Duodenal mucosa (tissue), 2 donors: ENCODE measurements around the gene PCYT2.

Experiments
- H3K27ac ChIP-seq: one replicate; pipeline ENCODE4 v1.7.0; 2013; ENCODE audit warnings: low read depth, low read length
- H3K27me3 ChIP-seq, 2 donors: one replicate each; pipeline ENCODE4 v1.7.0; 2013; ENCODE audit warnings: low read length in 2 of 2, control low read depth in 1 of 2; ENCODE audit not compliant: insufficient read depth in 2 of 2, control insufficient read depth in 1 of 2
- H3K36me3 ChIP-seq, 2 donors: one replicate each; pipeline ENCODE4 v1.7.0; 2013; ENCODE audit warnings: low read length in 2 of 2, control low read depth in 1 of 2; ENCODE audit not compliant: insufficient read depth in 2 of 2, control insufficient read depth in 1 of 2
- H3K4me1 ChIP-seq, 2 donors: one replicate each; pipeline ENCODE4 v1.7.0; 2013; ENCODE audit warnings: low read length in 2 of 2, control low read depth in 1 of 2; ENCODE audit not compliant: insufficient read depth in 2 of 2, control insufficient read depth in 1 of 2
- H3K4me3 ChIP-seq, 2 donors: one replicate each; pipeline ENCODE4 v1.7.0; 2013; ENCODE audit warnings: low read length in 2 of 2, low read depth in 1 of 2
- H3K9ac ChIP-seq, 2 donors: one replicate each; pipeline ENCODE4 v1.7.0; 2013; ENCODE audit warnings: low read length in 2 of 2, low read depth in 1 of 2
- H3K9me3 ChIP-seq, 2 donors: one replicate each; pipeline ENCODE4 v1.7.0; 2013; ENCODE audit warnings: low read length in 2 of 2, control low read depth in 1 of 2; ENCODE audit not compliant: control insufficient read depth in 1 of 2

The PCYT2 gene

GRCh38 chr17:81910840-81911276 is 341 bp downstream of the PCYT2 start:
- no peaks in the 10 kb centered on the region for H3K27me3 ChIP-seq
- H3K9ac ChIP-seq = peak overlapping the region; percentile 56 to 74
- H3K4me1 ChIP-seq = peaks cover 16% of the 10 kb centered on the region in 2 donors
- peak overlapping the region; percentile 79 to 83 for H3K4me3 ChIP-seq
- no peaks in the 10 kb centered on the region for H3K9me3 ChIP-seq
- peaks cover 56 to 72% of the 10 kb centered on the region in 2 donors for H3K36me3 ChIP-seq
- H3K27ac ChIP-seq = peak overlapping the region; percentile 82

GRCh38 chr17:81909966-81910839 is 996 bp downstream of the PCYT2 start:
- Histone ChIP-seq H3K9ac (peak overlapping the region; percentile 56 to 74), H3K27ac (peak overlapping the region; percentile 82), H3K36me3 (peaks cover 50 to 72% of the 10 kb centered on the region in 2 donors), H3K9me3 (no peaks in the 10 kb centered on the region), H3K27me3 (no peaks in the 10 kb centered on the region), H3K4me3 (peak overlapping the region; percentile 79 to 83), H3K4me1 (peaks cover 15 to 16% of the 10 kb centered on the region in 2 donors)

- Histone ChIP-seq H3K9ac (peak overlapping the region; percentile 56 to 74), H3K27ac (no peak overlapping the region), H3K36me3 (peaks cover 40 to 72% of the 10 kb centered on the region in 2 donors), H3K9me3 (no peaks in the 10 kb centered on the region), H3K4me3 (peak overlapping the region in 1 of 2 donors; percentile 83), H3K4me1 (peaks cover 15 to 16% of the 10 kb centered on the region in 2 donors), H3K27me3 (no peaks in the 10 kb centered on the region)
These were observed 2.0 kb downstream of the PCYT2 start for GRCh38 chr17:81909231-81909630.

- no peaks in the 10 kb centered on the region for H3K9me3 ChIP-seq
- no peak overlapping the region for H3K9ac ChIP-seq
- H3K4me1 ChIP-seq = peaks cover 15 to 16% of the 10 kb centered on the region in 2 donors
- H3K4me3 ChIP-seq = no peak overlapping the region
- H3K36me3 ChIP-seq = peaks cover 36 to 72% of the 10 kb centered on the region in 2 donors
- no peaks in the 10 kb centered on the region for H3K27me3 ChIP-seq
- no peak overlapping the region for H3K27ac ChIP-seq
These were observed 2.4 kb downstream of the PCYT2 start for GRCh38 chr17:81908793-81909192.

GRCh38 chr17:81907219-81908145 is 3.7 kb downstream of the PCYT2 start:
- no peak overlapping the region for H3K4me3 ChIP-seq
- no peak overlapping the region for H3K27ac ChIP-seq
- H3K27me3 ChIP-seq = no peaks in the 10 kb centered on the region
- H3K4me1 ChIP-seq = peaks cover 15 to 22% of the 10 kb centered on the region in 2 donors
- no peaks in the 10 kb centered on the region for H3K9me3 ChIP-seq
- H3K36me3 ChIP-seq = peaks cover 27 to 59% of the 10 kb centered on the region in 2 donors
- no peak overlapping the region for H3K9ac ChIP-seq

GRCh38 chr17:81906476-81907218 is 4.6 kb downstream of the PCYT2 start:
- no peak overlapping the region for H3K4me3 ChIP-seq
- H3K27ac ChIP-seq = no peak overlapping the region
- peaks cover 17 to 25% of the 10 kb centered on the region in 2 donors for H3K4me1 ChIP-seq
- no peak overlapping the region for H3K9ac ChIP-seq
- peaks cover 24 to 53% of the 10 kb centered on the region in 2 donors for H3K36me3 ChIP-seq
- no peaks in the 10 kb centered on the region for H3K27me3 ChIP-seq
- no peaks in the 10 kb centered on the region for H3K9me3 ChIP-seq

- Histone ChIP-seq H3K4me1 (peaks cover 19 to 30% of the 10 kb centered on the region in 2 donors), H3K27me3 (no peaks in the 10 kb centered on the region), H3K9ac (no peak overlapping the region), H3K9me3 (no peaks in the 10 kb centered on the region), H3K36me3 (peaks cover 24 to 53% of the 10 kb centered on the region in 2 donors), H3K27ac (no peak overlapping the region), H3K4me3 (no peak overlapping the region)
These were observed 5.2 kb downstream of the PCYT2 start for GRCh38 chr17:81905993-81906392.

- Histone ChIP-seq H3K9ac (no peak overlapping the region), H3K36me3 (peaks cover 25 to 54% of the 10 kb centered on the region in 2 donors), H3K27ac (no peak overlapping the region), H3K4me1 (peaks cover 18 to 28% of the 10 kb centered on the region in 2 donors), H3K4me3 (no peak overlapping the region), H3K9me3 (no peaks in the 10 kb centered on the region), H3K27me3 (no peaks in the 10 kb centered on the region)
These were observed 5.7 kb downstream of the PCYT2 start for GRCh38 chr17:81905424-81905875.

GRCh38 chr17:81904600-81905423 is 6.4 kb downstream of the PCYT2 start:
- peaks cover 30 to 60% of the 10 kb centered on the region in 2 donors for H3K36me3 ChIP-seq
- no peak overlapping the region for H3K9ac ChIP-seq
- H3K4me3 ChIP-seq = no peak overlapping the region
- no peaks in the 10 kb centered on the region for H3K27me3 ChIP-seq
- peaks cover 11 to 22% of the 10 kb centered on the region in 2 donors for H3K4me1 ChIP-seq
- no peaks in the 10 kb centered on the region for H3K9me3 ChIP-seq
- H3K27ac ChIP-seq = no peak overlapping the region
